Neural progenitor cell (in vitro differentiated cells): Measurements from ENCODE around the gene ANO1. TPM values are rescaled to one million over a fixed set of nuclear protein-coding genes. Genes with fewer than 3 reads are reported as not detected.

Source experiments
- DNase-seq: peaks from one replicate; pipeline ENCODE4 v3.0.0-alpha.2; 2016; ENCODE audit warnings: low spot score
- H2AFZ ChIP-seq: fragments of 200-600 bp; sonication (generic); replicated peaks from 2 replicates; pipeline ENCODE4 v1.6.1; 2016; ENCODE audit warnings: antibody characterized with exemption
- H3F3A ChIP-seq: fragments of 200-600 bp; sonication (generic); 2 replicates; pipeline ENCODE4 v1.6.1; 2016; ENCODE audit warnings: antibody characterized with exemption, low read depth
- H3K27ac ChIP-seq: fragments of 200-600 bp; sonication (generic); 2 replicates; pipeline ENCODE4 v1.5.1; 2016; ENCODE audit warnings: mild to moderate bottlenecking
- H3K27me3 ChIP-seq: fragments of 200-600 bp; sonication (generic); 2 replicates; pipeline ENCODE4 v1.6.1; 2016; ENCODE audit warnings: mild to moderate bottlenecking, moderate library complexity
- H3K36me3 ChIP-seq: fragments of 200-600 bp; sonication (generic); 2 replicates; pipeline ENCODE4 v1.5.1; 2016
- H3K4me1 ChIP-seq: fragments of 200-600 bp; sonication (generic); 2 replicates; pipeline ENCODE4 v1.6.1; 2016; ENCODE audit warnings: mixed run types
- H3K4me2 ChIP-seq: fragments of 200-600 bp; sonication (generic); 2 replicates; pipeline ENCODE4 v1.6.1; 2016
- H3K4me3 ChIP-seq: fragments of 200-600 bp; sonication (generic); 2 replicates; pipeline ENCODE4 v1.5.1; 2016
- H3K79me2 ChIP-seq: fragments of 200-600 bp; sonication (generic); 2 replicates; pipeline ENCODE4 v1.6.1; 2016; ENCODE audit warnings: low read depth
- H3K9ac ChIP-seq: fragments of 200-600 bp; sonication (generic); 2 replicates; pipeline ENCODE4 v1.6.1; 2016
- H3K9me3 ChIP-seq: fragments of 200-600 bp; sonication (generic); 2 replicates; pipeline ENCODE4 v1.5.1; 2016; ENCODE audit warnings: low read depth
- H4K20me1 ChIP-seq: fragments of 200-600 bp; sonication (generic); 2 replicates; pipeline ENCODE4 v1.6.1; 2016; ENCODE audit warnings: low read depth
- H3K27ac Mint-ChIP-seq: 3 replicates; pipeline ENCODE4 v1.8.0; 2021; ENCODE audit warnings: mixed read lengths
- H3K27me3 Mint-ChIP-seq: 2 replicates; pipeline ENCODE4 v1.8.0; 2022; ENCODE audit warnings: low read depth, mild to moderate bottlenecking, inconsistent platforms, moderate library complexity, mixed read lengths; ENCODE audit not compliant: insufficient read depth
- H3K36me3 Mint-ChIP-seq: 3 replicates; pipeline ENCODE4 v1.8.0; 2021; ENCODE audit warnings: mixed read lengths
- H3K4me1 Mint-ChIP-seq: 3 replicates; pipeline ENCODE4 v1.8.0; 2021; ENCODE audit warnings: mixed read lengths
- H3K4me3 Mint-ChIP-seq: 3 replicates; pipeline ENCODE4 v1.8.0; 2021; ENCODE audit warnings: mild to moderate bottlenecking, moderate library complexity, mixed read lengths
- H3K9me3 Mint-ChIP-seq: 3 replicates; pipeline ENCODE4 v1.8.0; 2020; ENCODE audit warnings: mixed read lengths
- CTCF ChIP-seq: fragments of 200-600 bp; sonication (generic); IDR thresholded peaks from 2 replicates; pipeline ENCODE4 v1.5.1; 2017; ENCODE audit warnings: antibody characterized with exemption, mild to moderate bottlenecking
- EZH2 ChIP-seq: fragments of 200-600 bp; sonication (generic); IDR thresholded peaks from 2 replicates; pipeline ENCODE4 v1.6.1; 2017; ENCODE audit warnings: antibody characterized with exemption, mild to moderate bottlenecking, moderate library complexity
- EZH2phosphoT487 ChIP-seq: fragments of 200-600 bp; sonication (generic); IDR thresholded peaks from 2 replicates; pipeline ENCODE4 v1.6.1; 2017; ENCODE audit warnings: antibody characterized with exemption
- total RNA-seq: library from RNA; depleted of rRNA; stranded (reverse); fragments of >200 nt; gene quantifications from 2 replicates; pipeline ENCODE4 v1.2.3, GENCODE V29; 2015; ENCODE audit warnings: low replicate concordance

Gene ANO1
- total RNA-seq, 1 donor from 2014 or later = not detected

- no peak overlapping the region for H3K4me3 ChIP-seq
- no peak overlapping the region for H3K27ac ChIP-seq
- H3K4me3 Mint-ChIP-seq = no peak overlapping the region
- no peak for DNase-seq
- H3F3A ChIP-seq = peaks cover 7% of the 10 kb centered on the region
- H3K79me2 ChIP-seq = no peaks in the 10 kb centered on the region
- TF ChIP-seq EZH2 (no peak), CTCF (no peak), EZH2phosphoT487 (no peak)
- H3K4me2 ChIP-seq = no peak overlapping the region
- H2AFZ ChIP-seq = no peak overlapping the region
- peaks cover 65% of the 10 kb centered on the region for H3K27me3 ChIP-seq
- no peak overlapping the region for H3K27ac Mint-ChIP-seq
- H3K4me1 Mint-ChIP-seq = peaks cover 52% of the 10 kb centered on the region
- peaks cover 21% of the 10 kb centered on the region for H3K4me1 ChIP-seq
- peaks cover 2% of the 10 kb centered on the region for H3K9me3 Mint-ChIP-seq
- no peaks in the 10 kb centered on the region for H3K36me3 ChIP-seq
- H3K9ac ChIP-seq = no peak overlapping the region
- no peaks in the 10 kb centered on the region for H3K9me3 ChIP-seq
- H3K36me3 Mint-ChIP-seq = no peaks in the 10 kb centered on the region
- peaks cover 11% of the 10 kb centered on the region for H4K20me1 ChIP-seq
- H3K27me3 Mint-ChIP-seq = peaks cover 58% of the 10 kb centered on the region
Observed at GRCh38 chr11:70147668-70148067, 69.6 kb downstream of the ANO1 start.

- Histone ChIP-seq H4K20me1 (no peaks in the 10 kb centered on the region), H3K36me3 (no peaks in the 10 kb centered on the region), H3K4me2 (no peak overlapping the region), H3K9me3 (no peaks in the 10 kb centered on the region), H3K27ac (no peak overlapping the region), H3K9ac (no peak overlapping the region), H2AFZ (no peak overlapping the region), H3K4me1 (peaks cover 14% of the 10 kb centered on the region), H3K27me3 (peaks cover 25% of the 10 kb centered on the region), H3F3A (no peaks in the 10 kb centered on the region), H3K79me2 (no peaks in the 10 kb centered on the region), H3K4me3 (no peak overlapping the region)
- Mint-ChIP-seq H3K4me1 (peaks cover 35% of the 10 kb centered on the region), H3K27ac (no peak overlapping the region), H3K27me3 (peaks cover 39% of the 10 kb centered on the region), H3K4me3 (no peak overlapping the region), H3K36me3 (no peaks in the 10 kb centered on the region), H3K9me3 (no peaks in the 10 kb centered on the region)
- DNase-seq = no peak
- TF ChIP-seq CTCF (no peak), EZH2phosphoT487 (no peak), EZH2 (no peak)
Observed at GRCh38 chr11:70151671-70152070, 73.6 kb downstream of the ANO1 start.

GRCh38 chr11:70153133-70153727 lies 75.1 kb downstream of the ANO1 start:
- Histone ChIP-seq H3K9ac (no peak overlapping the region), H3K27me3 (peaks cover 9% of the 10 kb centered on the region), H3K36me3 (no peaks in the 10 kb centered on the region), H3K4me2 (no peak overlapping the region), H3K4me1 (peaks cover 4% of the 10 kb centered on the region), H2AFZ (no peak overlapping the region), H3K9me3 (no peaks in the 10 kb centered on the region), H3K4me3 (no peak overlapping the region), H3K27ac (no peak overlapping the region), H3F3A (no peaks in the 10 kb centered on the region), H4K20me1 (no peaks in the 10 kb centered on the region), H3K79me2 (no peaks in the 10 kb centered on the region)
- Mint-ChIP-seq H3K9me3 (no peaks in the 10 kb centered on the region), H3K4me3 (no peak overlapping the region), H3K36me3 (no peaks in the 10 kb centered on the region), H3K4me1 (peaks cover 23% of the 10 kb centered on the region), H3K27me3 (peaks cover 32% of the 10 kb centered on the region), H3K27ac (no peak overlapping the region)
- no peak for DNase-seq
- no peak for TF ChIP-seq EZH2
- no peak for TF ChIP-seq CTCF
- no peak for TF ChIP-seq EZH2phosphoT487
